GM19328 (cell line): ENCODE measurements around the gene LAMB3.

Source experiments
- ATAC-seq: cut with Tn5 transposase; IDR thresholded peaks from one replicate; pipeline ENCODE4 v1.9.1; 2021; ENCODE audit warnings: mild to moderate bottlenecking, moderate library complexity; ENCODE audit not compliant: unreplicated experiment

LAMB3 gene

DNA sequence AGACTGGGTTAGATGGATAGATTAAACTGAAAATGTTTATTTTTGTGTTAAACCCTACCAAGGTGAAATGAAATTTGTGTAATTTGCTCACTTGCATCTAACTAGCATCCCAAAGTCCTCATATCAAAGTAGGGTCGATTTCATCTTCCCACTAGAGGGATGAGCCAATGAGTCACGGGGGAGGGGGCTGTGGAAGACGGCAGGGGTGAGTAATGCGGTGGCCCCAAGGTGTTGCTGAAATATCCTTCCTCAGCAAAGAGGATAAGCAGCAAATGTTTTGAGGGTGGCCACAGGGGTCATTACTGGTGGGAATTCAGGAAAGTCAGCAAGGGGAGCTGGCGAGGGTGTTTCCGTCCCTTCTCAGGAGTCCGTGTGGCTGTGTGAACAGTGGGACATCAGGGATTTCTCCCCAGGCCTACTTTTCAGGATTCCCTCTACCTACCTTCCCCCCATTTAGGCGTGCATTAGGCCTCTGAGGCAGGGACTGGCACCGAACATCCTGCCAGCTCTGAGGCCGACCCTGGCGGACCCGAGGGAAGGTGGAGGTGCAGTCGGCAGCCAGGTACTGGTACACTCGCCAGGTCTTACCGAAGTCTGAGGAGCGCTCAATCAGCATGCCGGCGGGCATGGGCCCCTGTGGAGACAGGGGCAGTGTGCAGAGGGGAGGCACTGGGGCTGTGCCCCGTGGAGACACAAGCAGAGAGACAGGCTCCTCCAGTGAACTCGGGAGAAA is 18.1 kb downstream of the LAMB3 start:
- no peak for ATAC-seq

DNA sequence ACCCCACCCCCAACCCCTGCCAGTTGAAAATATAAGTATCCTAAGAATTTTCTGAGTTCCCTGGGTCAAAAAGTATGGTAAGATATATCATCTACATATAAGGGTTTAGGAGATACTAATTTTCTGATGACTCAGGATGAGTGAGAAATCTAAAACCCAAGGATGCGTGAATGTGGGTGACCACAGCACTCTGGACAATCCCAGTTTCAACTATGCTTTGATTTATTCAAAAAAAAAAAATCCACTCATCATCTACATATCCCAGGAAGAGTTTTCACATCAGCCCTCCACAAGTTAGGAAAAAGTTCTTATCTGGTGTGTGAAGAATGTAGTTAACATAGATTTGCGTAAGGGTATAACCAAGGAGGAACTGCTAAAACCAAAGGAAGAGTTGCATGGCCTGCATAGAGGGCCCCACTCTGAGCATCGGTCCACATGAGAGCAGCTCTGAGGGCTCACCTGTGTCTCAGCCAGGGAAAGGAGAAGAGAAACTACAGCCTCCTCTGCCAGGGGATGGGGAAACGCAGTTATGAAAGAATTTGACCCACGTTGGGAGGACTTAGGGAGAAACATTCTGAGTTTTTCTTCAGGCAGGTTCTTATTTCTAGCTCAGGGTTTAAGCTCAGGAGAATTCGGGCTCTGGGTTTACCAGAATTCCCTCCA is 18.8 kb downstream of the LAMB3 start:
- no peak for ATAC-seq

DNA sequence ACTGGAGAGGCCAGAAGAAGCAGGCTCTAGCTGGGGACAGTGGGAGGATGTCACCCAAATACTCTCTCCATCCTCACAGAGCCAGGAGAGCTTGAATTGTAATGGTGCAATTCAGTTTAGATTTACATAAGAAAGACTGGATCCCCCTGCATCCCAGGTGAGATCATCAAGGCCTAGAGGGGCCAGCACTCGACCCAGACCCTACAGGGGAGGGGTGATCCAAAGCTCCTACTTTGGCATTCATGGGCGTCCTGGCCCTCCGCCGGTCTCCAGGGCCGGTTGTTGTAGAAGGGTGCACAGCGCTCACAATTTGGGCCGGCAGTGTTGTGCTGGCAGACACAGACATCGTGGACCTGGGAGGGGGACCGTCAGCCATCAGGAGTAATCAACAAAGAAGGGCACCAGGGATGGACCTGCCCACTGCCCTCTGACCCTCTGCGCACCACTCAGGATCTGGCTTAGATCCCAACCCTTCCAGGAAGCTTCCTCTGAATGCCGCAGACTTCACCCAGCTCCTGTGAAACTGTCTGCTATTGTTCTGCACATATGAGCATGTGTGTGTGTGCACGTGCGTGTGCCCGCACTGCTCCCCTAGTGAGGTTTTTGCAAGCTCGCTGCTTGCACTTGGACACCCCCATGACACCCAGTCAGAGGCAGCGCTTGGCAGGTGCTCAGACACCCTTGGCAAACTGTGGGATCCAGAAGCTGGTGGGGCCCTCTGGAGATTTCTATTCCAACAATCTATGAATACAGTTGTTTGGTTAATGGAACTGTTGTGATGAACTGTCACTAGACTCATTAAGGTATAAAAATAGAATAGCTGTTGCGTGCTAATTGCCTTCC is 21.6 kb downstream of the LAMB3 start:
- ATAC-seq = no peak

DNA sequence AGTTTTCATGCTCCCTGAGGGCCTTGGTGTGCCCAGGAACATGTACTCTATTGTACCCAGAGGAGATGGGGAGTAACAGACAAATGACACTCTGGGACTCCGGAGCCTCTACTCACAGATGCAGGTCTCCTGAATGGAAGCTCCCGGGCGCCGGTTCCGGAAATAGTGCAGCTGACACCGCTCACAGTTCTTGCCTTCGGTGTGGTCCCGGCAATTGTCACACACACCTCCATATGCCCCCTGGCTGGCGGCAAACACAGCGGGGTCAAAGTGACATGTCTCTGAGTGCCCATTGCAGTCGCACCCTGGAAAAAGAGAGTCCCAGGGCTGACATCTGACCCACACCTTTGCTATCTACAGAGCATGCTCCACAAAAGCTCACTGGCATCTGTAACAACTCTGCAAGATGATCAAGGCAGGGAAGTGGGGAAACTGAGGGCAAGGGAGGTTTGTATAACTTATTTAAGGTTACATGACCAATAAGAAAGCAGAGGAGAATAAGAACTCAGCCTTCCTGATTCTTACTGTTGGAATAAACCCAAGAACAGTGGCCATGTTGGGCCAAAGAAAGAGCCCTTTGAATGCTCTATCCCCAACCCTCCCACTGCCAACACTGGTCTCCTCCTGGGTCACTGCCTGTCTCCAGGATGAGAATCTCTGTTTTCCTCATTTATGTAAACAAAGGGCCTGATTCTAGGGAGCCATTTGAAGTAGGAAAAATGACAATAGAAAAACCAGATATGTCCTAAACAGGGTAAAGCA is 22.4 kb downstream of the LAMB3 start:
- no peak for ATAC-seq

DNA sequence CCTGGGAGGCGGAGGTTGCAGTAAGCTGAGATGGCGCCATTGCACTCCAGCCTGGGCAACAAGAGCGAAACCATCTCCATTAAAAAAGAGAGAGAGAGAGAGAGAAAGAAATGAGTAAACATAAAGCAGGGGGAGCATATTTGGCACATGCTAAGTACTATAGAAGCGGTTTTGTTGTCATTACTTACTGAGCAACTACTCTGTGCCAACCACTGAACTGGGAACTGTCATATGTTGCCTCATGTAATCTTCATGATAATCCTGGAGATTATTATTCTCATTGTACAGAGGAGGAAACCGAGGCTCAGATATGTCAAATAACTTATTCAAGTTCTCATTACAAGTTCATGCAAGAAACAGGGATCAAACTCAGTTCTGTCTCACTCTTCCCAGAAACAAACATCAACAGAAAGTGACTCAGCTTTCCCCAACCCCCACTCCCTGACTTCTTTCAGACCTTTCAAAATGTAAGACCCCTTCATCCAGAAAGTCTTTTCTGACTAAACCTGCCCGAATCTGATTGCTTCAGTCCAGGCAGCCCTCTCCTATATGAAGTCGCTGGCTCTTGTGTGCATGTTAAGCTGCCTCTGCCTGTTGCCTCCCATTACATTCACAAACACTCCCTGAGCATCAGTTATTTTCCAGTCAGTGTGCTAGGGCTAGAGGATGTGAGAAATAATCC is 23.5 kb downstream of the LAMB3 start:
- ATAC-seq = no peak

DNA sequence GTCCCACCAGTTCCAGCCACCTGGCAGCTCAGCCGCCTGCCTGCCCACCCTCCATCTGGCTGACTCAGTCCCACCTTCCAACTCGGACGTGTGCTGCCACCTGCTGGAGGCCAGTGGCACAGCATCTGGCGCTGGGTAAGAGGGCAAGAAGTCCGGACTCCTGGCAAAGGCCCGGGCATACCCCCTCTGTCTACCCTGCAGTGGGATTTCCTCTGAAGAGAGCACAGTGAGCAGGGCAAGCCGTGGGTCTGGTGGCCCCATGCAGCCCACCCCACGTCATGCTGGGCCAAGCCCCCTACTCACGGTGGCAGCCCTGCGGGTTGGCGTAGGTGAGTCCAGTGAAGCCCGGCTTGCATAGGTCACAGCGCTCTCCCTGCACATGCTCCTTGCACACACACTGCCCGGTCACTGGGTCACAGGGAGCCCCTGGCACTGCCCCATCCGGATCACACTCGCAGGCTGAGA is 24.5 kb downstream of the LAMB3 start:
- ATAC-seq = peak; percentile 73

DNA sequence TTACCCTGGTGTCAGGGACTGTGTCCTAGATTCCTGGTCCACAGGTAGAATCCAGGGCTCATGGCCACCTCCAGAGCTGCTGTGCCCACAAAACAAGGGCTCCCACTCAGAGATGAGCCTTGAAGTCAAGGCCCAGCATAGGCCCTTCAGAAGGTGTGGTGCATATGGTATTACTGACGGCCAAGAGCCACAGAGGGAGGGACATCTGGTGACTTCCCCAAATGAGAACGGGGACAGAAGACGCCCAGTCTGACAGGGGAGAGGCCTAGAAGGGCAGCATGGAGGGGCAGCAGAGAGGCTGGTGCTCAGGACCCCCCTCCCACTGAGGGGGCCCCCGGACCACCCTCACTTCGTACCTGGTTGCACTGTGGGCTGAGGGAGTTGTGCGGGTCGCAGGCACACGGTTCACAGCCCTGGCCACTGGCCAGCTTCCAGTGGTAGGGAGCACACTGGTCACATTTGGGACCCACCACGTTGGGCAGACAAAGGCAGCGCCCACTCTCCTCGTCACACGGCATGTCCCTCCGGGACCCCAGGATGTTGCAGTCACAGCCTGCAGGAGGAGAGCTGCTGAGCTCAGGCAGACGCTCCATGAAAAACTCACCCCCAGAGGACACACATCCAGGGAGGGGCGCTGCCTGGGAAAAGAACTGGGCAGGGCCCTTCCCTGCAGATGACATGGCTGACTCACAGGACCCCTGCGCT is 25.0 kb downstream of the LAMB3 start:
- peak; percentile 10 for ATAC-seq

DNA sequence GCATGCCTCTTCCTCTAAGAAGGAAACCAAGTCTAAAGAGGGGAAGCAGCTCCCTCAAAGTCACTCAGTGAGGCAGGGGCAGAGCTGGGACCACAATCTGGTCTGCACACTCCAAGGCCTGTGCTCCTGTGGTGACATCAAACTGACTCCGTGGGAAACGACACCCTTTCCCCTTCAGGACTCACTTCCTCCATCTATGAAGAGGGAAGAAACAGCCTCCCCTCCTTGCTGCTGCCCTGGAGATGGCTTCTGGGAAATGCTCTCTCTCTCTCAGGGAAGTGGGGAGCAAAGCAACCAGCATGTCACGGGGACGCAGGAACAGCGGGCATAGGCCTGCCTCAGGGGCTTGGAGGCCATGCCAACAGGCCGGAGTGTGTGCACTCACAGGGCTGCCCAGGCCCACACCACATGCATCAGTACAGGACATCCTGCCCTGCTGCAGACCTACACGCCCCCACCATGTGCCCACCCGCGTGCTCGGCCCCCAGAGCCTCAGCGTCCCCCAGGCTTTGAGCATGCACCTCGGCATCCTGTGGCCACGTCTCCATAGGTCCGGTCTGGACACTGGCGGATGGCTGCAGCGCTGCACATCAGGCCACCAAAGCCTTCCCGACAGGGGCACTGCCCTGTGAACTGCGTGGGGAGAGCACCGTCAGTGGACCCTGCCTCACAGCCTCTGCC is 25.7 kb downstream of the LAMB3 start:
- no peak for ATAC-seq

DNA sequence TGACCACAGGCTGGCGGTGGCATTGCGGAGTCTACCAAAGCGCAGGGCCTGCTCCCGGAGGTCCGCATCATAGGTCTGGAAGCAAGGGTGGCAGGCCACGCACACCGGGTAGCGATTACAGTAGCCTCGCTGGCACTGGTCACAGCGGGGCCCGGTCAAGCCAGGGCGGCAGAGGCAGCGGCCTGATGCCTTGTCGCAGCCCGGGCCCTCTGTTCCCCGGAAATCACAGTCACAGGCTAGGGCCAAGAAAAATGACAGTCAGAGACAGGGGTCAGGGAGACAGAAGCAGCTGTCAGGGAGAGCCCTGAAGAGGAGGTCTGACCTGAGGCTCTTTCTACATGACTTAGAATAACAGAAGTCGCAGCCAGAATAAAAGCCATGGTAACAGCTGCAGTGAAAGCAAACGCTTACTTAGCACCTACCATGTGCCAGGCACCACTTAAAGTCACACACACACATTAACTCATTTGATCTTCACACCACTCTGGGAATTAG is 26.4 kb downstream of the LAMB3 start:
- ATAC-seq = no peak

DNA sequence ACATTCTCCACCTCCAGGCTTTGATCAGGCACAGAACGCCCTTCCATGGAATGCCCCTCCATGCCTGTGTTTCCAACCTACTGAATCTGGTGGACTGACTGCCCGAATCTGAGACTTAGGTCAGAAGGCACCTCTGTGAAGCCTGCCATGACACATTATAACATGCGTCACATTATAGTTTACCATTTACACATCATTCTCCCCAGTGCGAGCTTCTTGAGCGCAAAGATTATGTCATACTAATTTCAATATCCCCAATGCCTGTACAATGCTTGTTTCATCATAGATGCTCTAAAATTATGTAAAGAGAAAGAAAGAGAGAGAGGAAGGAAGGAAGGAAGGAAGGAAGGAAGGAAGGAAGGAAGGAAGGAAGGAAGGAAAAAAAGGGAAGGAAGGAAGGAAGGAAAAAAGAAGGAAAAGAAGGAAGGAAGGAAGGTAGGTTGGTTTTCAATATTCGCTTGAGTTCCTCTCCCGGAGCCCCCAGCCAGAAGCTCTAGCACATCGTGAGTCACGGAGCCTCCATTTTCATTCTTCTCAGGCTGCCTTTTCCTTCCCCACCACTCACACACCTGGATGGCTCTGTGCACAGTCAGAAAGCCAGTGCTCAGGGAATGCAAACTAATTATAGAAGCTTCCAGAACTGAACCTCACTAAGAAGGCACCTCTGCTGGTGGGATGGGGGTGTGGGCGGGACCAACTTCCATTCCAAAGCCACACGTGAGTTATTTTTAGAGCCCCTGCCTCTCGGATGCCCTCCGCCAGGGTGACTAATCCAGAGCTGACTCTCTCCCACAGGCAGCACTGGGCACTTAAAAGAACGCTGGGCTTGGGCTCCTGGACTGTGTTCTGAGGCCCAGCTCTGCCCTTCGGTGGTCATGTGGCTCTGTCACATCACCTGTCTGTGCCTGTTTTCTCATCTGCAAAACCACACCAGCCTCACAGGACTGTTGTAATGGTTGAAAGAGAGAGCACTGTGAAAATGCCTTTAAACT is 27.4 kb downstream of the LAMB3 start:
- no peak for ATAC-seq

DNA sequence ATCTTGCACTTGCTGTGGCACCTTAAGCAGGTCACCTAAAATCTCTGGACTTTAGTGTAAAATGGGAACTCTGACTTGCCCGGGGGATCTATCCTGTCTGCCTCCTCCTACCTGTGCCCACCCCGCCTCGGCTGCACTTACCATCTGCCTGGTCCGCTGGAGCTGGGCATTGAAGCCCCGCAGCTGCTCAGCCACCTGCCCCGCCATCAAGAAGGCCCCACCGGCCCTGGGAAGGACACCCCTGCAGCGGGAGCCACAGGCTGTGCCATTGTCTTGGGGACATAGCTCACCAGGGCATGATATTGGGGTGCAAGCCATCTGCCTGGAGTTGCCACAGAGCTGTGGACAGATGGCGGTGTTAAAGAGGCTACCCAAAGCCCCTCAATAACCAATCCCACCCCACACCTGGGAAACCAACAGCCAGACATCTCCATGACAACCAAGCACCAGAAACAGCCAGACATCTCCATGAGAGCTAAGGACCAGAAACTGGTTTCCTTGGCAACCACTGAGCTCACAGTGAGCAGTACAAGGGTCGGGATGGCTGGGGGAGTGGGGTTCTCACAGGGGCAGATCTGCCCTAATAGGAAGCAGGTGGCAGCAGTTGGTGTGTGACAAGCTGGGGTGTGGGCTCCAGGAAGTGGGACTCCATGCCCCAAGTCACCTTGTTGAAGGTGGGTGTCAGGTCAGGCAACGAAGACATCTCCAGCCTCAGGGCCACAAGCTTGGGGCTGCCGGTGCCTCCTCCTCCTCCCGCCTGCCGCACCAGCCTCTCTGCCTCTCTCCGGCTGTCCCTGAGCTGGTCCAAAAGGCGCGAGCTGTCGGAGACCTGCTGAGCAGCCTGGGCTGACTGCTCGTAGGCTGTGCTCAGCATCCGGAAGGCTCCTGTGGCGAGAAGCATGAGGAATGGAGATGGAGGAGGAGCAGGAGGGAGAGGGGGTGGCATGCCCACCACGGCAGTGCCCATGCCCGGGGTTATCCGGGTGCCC is 29.1 kb downstream of the LAMB3 start:
- ATAC-seq = no peak

DNA sequence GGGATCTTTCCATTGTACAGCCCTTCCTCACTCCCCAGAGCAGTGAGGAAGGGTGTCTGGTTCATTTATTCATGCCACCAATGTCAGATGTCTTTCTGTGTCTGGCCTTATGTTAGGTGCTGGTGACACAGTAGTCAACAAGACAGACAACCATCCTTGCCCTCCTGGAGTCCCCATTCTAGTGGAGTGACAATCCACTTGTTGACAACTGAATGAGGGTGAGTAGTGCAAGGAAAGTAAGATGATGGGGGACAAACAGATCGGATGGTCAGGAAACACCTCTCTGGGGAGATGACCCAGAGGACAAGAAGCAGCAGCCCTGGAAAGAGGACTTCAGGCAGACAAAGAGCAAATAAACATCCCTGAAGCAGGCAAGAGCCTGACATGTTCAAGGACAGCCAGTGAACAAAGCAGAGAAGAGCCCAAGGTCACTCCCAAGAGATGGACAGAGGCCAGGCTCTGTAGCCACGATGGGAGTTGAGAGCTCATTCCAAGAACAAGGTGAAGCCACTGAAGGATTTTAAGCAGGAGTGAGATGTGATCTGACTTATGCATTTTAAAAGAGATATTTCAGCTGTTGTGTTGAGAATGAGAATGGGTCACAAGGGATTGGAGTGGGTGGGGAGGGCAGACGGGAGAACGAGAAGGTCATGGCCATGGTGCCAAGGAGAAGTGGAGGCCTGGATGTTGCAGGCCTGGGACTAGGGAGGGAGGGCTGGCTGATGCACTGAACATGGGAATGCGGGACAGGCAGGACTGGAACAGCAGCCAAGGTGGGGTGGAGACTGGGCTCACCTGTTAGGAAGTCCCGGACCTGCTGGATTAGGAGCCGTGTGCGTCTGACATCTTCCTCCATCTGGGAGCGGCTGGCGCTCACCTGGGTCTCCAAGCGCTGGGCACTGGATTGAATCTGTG is 30.2 kb downstream of the LAMB3 start:
- ATAC-seq = no peak

DNA sequence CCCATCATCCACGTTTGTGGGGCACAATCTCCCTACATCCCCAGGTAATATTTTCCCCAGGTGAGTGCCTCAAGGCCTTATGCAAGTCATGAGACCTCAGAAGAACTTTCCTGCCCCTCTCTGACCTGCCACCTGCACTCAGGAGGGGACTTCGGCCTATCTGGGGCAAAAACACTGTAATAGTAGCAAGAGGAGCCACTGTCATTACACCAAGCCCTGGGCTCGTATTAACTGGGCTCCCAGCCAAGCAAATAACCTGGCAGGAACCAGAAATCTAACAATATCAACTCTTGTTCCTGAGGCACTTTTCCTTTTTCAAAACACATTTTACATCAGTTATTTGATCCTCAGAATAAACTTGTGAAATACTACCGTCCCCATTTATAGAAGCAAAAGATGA is 30.9 kb downstream of the LAMB3 start:
- ATAC-seq = no peak

DNA sequence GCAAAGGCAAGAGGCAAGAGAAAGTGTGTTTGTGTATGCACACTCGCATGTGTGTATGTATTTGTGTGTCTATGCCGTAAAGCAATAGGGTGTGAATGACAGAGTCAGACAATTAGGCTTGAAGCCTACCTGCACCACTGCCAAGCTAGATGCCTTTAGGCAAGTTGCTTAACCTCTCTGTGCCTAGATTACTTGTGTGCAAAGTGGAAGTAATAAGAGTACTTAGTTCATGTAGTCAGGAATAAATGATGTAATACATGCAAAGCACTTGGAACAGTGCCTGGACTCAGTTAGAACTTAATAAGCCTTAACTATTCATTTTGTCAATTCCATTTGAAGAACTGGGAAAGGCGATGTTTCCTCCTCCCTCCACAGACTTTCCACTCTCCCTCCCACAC is 31.7 kb downstream of the LAMB3 start:
- ATAC-seq = no peak

DNA sequence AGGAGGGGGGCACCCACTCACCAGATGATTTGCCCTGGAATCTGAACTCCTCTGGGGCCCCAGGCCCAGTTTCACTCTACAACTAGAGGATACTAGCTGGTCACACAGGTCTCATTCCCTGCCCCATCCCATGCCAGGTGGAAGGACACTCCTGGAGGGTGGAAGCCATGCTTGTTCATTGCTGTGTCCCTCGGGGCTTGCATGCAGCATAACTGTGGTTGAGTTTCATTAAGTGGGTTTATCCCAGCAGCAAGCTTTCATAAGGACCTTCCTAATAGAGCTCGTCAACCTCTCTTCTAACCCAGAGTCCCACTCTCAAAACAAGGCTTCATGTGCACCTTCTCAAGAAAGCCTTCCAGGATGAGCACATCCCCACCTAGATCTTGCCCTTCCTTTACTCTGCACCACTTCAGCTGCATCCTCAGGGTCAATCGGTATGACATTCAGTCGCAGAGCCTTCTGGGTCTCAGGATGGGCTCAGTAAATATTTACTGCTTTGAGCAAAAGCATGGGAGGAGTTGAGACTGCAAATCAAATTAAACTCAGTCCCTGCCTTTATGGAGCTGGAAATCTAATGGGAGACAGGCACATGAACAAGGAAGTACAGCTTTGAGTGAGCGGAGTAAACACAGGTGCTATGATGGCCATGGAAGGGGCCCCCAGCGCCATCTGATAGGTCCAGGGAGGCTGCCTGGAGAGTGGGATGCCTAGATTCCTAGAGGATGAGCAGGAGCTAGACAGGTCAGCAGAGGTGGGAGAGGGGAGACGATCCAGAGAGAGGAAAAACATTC is 32.3 kb downstream of the LAMB3 start:
- ATAC-seq = no peak
